GM12878 (cell line): Measurements from ENCODE around the gene CDC14B. TPM values are rescaled to one million over a fixed set of nuclear protein-coding genes. Genes with fewer than 3 reads are reported as not detected.

ENCODE experiments used
- ATAC-seq: fragments of 200-7000 bp; cut with Tn5 transposase; 3 replicates; pipeline ENCODE4 v1.9.1; 2020; ENCODE audit warnings: mild to moderate bottlenecking, moderate library complexity
- BruUV-seq: library from RNA; stranded (reverse); fragments of 400-500 nt; replicated peaks from 2 replicates; lab custom pipeline; 2021; lab: Mats Ljungman, UMichigan
- CTCF ChIA-PET: fragments of 300-600 bp; sonication (Branson Sonifier 250); formaldehyde crosslinking; extraction: SDS; loops from one replicate; lab custom pipeline; 2021; ENCODE audit warnings: inconsistent platforms; lab: Yijun Ruan, JAX
- POLR2A ChIA-PET: fragments of 350-600 bp; formaldehyde crosslinking; extraction: SDS; loops from one replicate; lab custom pipeline; 2021; ENCODE audit warnings: inconsistent platforms; lab: Charles Lee
- RAD21 ChIA-PET: fragments of 300-600 bp; sonication (Branson Sonifier 250); formaldehyde crosslinking; loops from one replicate; lab custom pipeline; 2023; ENCODE audit warnings: antibody characterized with exemption; ENCODE audit not compliant: unreplicated experiment; lab: Charles Lee
- SMC1A ChIA-PET: fragments of 300-600 bp; sonication (Branson Sonifier 250); formaldehyde crosslinking; loops from one replicate; lab custom pipeline; 2023; ENCODE audit not compliant: unreplicated experiment, uncharacterized antibody; lab: Charles Lee
- DNase-seq: peaks from one replicate; pipeline ENCODE4 v3.0.0-alpha.2; 2011; ENCODE audit warnings: low read depth, low spot score
- FAIRE-seq: peaks from 3 replicates; lab custom pipeline; 2011; peaks lifted over from hg19 to GRCh38; lab: Jason Lieb, UNC
- H2AFZ ChIP-seq: 2 replicates; pipeline ENCODE4 v1.6.0; 2011; ENCODE audit warnings: low read depth, low read length, control low read depth; ENCODE audit not compliant: control insufficient read depth
- H3K27ac ChIP-seq: 2 replicates; pipeline ENCODE4 v1.5.1; 2011; ENCODE audit warnings: control low read depth; ENCODE audit not compliant: control insufficient read depth, insufficient read depth
- H3K27me3 ChIP-seq, 2 experiments: replicated peaks in 1 of 2; 2 replicates each; pipeline versions ENCODE4 v1.6.0 to v1.6.1; 2011; ENCODE audit warnings: low read length in 1 of 2; ENCODE audit not compliant: control insufficient read depth in 2 of 2, insufficient read depth in 2 of 2
- H3K36me3 ChIP-seq, 2 experiments: 2 replicates each; pipeline ENCODE4 v1.5.1; 2011; ENCODE audit warnings: low read length in 1 of 2; ENCODE audit not compliant: control insufficient read depth in 2 of 2, insufficient read depth in 2 of 2
- H3K4me1 ChIP-seq: 2 replicates; pipeline ENCODE4 v1.6.1; 2011; ENCODE audit warnings: mild to moderate bottlenecking, low read length, moderate library complexity, mixed read lengths; ENCODE audit not compliant: control insufficient read depth, insufficient read depth
- H3K4me2 ChIP-seq: 2 replicates; pipeline ENCODE4 v1.6.0; 2011; ENCODE audit warnings: control low read depth; ENCODE audit not compliant: control insufficient read depth, insufficient read depth
- H3K4me3 ChIP-seq: fragments of 200-600 bp; sonication (generic); 2 replicates; pipeline ENCODE4 v1.5.1; 2016
- H3K79me2 ChIP-seq: 2 replicates; pipeline ENCODE4 v1.6.0; 2011; ENCODE audit warnings: low read length; ENCODE audit not compliant: control insufficient read depth, insufficient read depth
- H3K9ac ChIP-seq: 2 replicates; pipeline ENCODE4 v1.8.0; 2011; ENCODE audit warnings: low read length, control low read depth, mixed read lengths; ENCODE audit not compliant: control insufficient read depth, insufficient read depth
- H3K9me3 ChIP-seq: replicated peaks from 3 replicates; pipeline ENCODE4 v1.5.1; 2011; ENCODE audit warnings: mild to moderate bottlenecking, low read length; ENCODE audit not compliant: control insufficient read depth, insufficient read depth
- H4K20me1 ChIP-seq: 2 replicates; pipeline ENCODE4 v1.6.0; 2011; ENCODE audit not compliant: control insufficient read depth, insufficient read depth
- SIN3A ChIP-seq: IDR thresholded peaks from 2 replicates; pipeline ENCODE4 v1.6.1; 2012; ENCODE audit warnings: low read depth, low read length, improper control_type of control experiment
- ZBED1 ChIP-seq: IDR thresholded peaks from 2 replicates; pipeline ENCODE4 v1.6.1; 2016; ENCODE audit warnings: borderline replicate concordance
- WGBS: methylation state at CpG from one replicate; pipeline ENCODE4 v1.1.6; 2016; ENCODE audit warnings: low lambda C conversion rate; ENCODE audit not compliant: insufficient replicate concordance, insufficient coverage; ENCODE audit errors: missing lambda C conversion rate; 5-methylcytosine and 5-hydroxymethylcytosine counted together
- in situ Hi-C: fragments of 300-500 bp; cut with MboI; formaldehyde crosslinking; loops from 9 replicates; pipeline ENCODE4 v1.14.3; 2018; ENCODE audit warnings: mixed read lengths
- intact Hi-C: fragments of 100-400 bp; cut with micrococcal nuclease; formaldehyde crosslinking; loops from one replicate; pipeline ENCODE4 v1.14.2; 2022; ENCODE audit not compliant: unreplicated experiment
- polyA plus RNA-seq, 11 experiments: library from polyadenylated mRNA; depleted of rRNA in 4 of 11; unstranded in 6 of 11; stranded (reverse) in 5 of 11; fragments of >200 nt; fragmentation: Nextera tagmentation in 4 of 11; fragmentation: Illumina TruSeq in 1 of 11; extraction: Ambion mirVana in 4 of 11; extraction: Trizol in 1 of 11; gene quantifications; 1 replicate in 1 of 11; 2 replicates in 10 of 11; pipeline versions ENCODE4 v1.2.1 to v1.2.3, GENCODE V29; 2011 to 2016; ENCODE audit warnings: inconsistent platforms in 2 of 11, missing spikeins in 2 of 11, low read depth in 1 of 11
- total RNA-seq, 4 experiments: library from RNA; depleted of rRNA in 3 of 4; stranded (reverse); fragments of >200 nt in 3 of 4; fragmentation: Illumina TruSeq in 1 of 4; extraction: Trizol in 1 of 4; gene quantifications; 2 replicates each; pipeline versions ENCODE4 v1.2.1 to v1.2.3, GENCODE V29; 2013 to 2021
- TF ChIP-seq, protein P1 (sequence below): fragments of 450-650 bp; formaldehyde crosslinking; IDR thresholded peaks from 2 replicates; pipeline ENCODE4 v1.4.0; 2020; ENCODE audit warnings: mild to moderate bottlenecking, moderate library complexity
- TF ChIP-seq, protein P2 (sequence below): IDR thresholded peaks from 2 replicates; pipeline ENCODE4 v1.6.1; 2012; ENCODE audit warnings: low read depth, low read length, improper control_type of control experiment

Gene CDC14B
- total and polyA plus RNA-seq, 10 of the 15 experiments (the other 5 are each of a cell fraction or from before 2014, with no cell fraction given) = 3.7 to 11.7 (median 6.2) TPM

DNA sequence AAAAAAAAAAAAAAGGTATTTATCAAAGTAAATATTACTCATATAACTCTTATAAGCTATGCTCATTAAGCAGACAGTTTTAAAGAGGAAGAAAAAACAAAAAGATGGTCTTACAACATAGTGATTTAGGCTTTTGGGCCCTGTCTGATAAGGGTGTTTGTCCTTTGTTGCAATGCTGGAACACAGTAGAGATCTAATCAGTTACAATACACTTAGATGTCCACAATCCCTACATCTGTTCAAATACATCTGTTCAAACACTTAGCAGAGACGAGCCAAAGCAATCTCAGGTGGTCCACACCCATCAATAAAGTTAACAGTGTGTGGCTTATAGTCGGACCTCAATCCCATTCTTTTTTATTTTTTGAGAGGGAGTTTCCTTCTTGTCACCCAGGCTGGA is 24.5 kb upstream of the CDC14B start:
- DNase-seq = no peak
- no peaks in the 10 kb centered on the region for H3K4me1 ChIP-seq
- H3K27me3 ChIP-seq = no peaks in the 10 kb centered on the region
- intact Hi-C loops (no loop called here), in situ Hi-C loops (no loop called here)
- no peak for TF ChIP-seq ZBED1
- TF ChIP-seq, protein P1, sequence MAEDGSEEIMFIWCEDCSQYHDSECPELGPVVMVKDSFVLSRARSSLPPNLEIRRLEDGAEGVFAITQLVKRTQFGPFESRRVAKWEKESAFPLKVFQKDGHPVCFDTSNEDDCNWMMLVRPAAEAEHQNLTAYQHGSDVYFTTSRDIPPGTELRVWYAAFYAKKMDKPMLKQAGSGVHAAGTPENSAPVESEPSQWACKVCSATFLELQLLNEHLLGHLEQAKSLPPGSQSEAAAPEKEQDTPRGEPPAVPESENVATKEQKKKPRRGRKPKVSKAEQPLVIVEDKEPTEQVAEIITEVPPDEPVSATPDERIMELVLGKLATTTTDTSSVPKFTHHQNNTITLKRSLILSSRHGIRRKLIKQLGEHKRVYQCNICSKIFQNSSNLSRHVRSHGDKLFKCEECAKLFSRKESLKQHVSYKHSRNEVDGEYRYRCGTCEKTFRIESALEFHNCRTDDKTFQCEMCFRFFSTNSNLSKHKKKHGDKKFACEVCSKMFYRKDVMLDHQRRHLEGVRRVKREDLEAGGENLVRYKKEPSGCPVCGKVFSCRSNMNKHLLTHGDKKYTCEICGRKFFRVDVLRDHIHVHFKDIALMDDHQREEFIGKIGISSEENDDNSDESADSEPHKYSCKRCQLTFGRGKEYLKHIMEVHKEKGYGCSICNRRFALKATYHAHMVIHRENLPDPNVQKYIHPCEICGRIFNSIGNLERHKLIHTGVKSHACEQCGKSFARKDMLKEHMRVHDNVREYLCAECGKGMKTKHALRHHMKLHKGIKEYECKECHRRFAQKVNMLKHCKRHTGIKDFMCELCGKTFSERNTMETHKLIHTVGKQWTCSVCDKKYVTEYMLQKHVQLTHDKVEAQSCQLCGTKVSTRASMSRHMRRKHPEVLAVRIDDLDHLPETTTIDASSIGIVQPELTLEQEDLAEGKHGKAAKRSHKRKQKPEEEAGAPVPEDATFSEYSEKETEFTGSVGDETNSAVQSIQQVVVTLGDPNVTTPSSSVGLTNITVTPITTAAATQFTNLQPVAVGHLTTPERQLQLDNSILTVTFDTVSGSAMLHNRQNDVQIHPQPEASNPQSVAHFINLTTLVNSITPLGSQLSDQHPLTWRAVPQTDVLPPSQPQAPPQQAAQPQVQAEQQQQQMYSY (CRISPR knock-in tag) = no peak
- TF ChIP-seq, protein P2, sequence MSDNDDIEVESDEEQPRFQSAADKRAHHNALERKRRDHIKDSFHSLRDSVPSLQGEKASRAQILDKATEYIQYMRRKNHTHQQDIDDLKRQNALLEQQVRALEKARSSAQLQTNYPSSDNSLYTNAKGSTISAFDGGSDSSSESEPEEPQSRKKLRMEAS = no peak
- no peak for TF ChIP-seq SIN3A
- H3K9ac ChIP-seq = no peak overlapping the region
- H3K27ac ChIP-seq = no peak overlapping the region
- ATAC-seq = no peak
- H4K20me1 ChIP-seq = no peaks in the 10 kb centered on the region
- H3K4me2 ChIP-seq = no peak overlapping the region
- no peaks in the 10 kb centered on the region for H3K36me3 ChIP-seq
- ChIA-PET RAD21 (no interaction called here), SMC1A (no interaction called here), POLR2A (no interaction called here), CTCF (no interaction called here)
- no peaks in the 10 kb centered on the region for H3K79me2 ChIP-seq
- H3K4me3 ChIP-seq = no peak overlapping the region
- H2AFZ ChIP-seq = no peak overlapping the region
- FAIRE-seq = no peak
- 88% methylated on average over 2 of the region's 2 CpGs for WGBS
- no TSS peak for BruUV-seq
- H3K9me3 ChIP-seq = no peaks in the 10 kb centered on the region
